HL-60 (cell line): Measurements from ENCODE around the gene GRIFIN.

ENCODE experiments used
- DNase-seq, 2 experiments: peaks; one replicate each; pipeline ENCODE4 v3.0.0-alpha.2; 2010 to 2020; ENCODE audit warnings: low read depth in 1 of 2, low spot score in 1 of 2
- H3K27ac ChIP-seq: fragments of 250-450 bp; sonication (Bioruptor Pico); replicated peaks from 2 replicates; pipeline ENCODE4 v1.5.1; 2020; ENCODE audit warnings: mild to moderate bottlenecking, moderate library complexity
- H3K27me3 ChIP-seq: fragments of 250-450 bp; sonication (Bioruptor Pico); 2 replicates; pipeline ENCODE4 v1.5.1; 2021; ENCODE audit warnings: mild to moderate bottlenecking, moderate library complexity; ENCODE audit not compliant: insufficient read depth, poor library complexity, severe bottlenecking
- H3K4me3 ChIP-seq: replicated peaks from 2 replicates; pipeline ENCODE4 v1.5.1; 2011; ENCODE audit warnings: mild to moderate bottlenecking, control low read depth, low read length; ENCODE audit not compliant: insufficient read depth
- CTCF ChIP-seq: IDR thresholded peaks from one replicate; pipeline ENCODE4 v1.5.1; 2011; ENCODE audit warnings: low read length, control low read depth, inconsistent platforms; ENCODE audit not compliant: insufficient read depth
- GABPA ChIP-seq: IDR thresholded peaks from 2 replicates; pipeline ENCODE4 v1.6.1; 2012; ENCODE audit warnings: low read depth
- POLR2AphosphoS5 ChIP-seq: IDR thresholded peaks from 2 replicates; pipeline ENCODE4 v1.6.1; 2012; ENCODE audit warnings: low read depth
- REST ChIP-seq: IDR thresholded peaks from 2 replicates; pipeline ENCODE4 v1.6.1; 2012; ENCODE audit warnings: low read depth; ENCODE audit not compliant: insufficient replicate concordance
- SPI1 ChIP-seq: IDR thresholded peaks from 2 replicates; pipeline ENCODE4 v1.6.1; 2012; ENCODE audit warnings: low read depth, mild to moderate bottlenecking, borderline replicate concordance

GRIFIN gene

GRCh38 chr7:2438186-2438585, 38.0 kb downstream of the GRIFIN start:
- H3K27me3 ChIP-seq, result no peaks in the 10 kb centered on the region
- H3K27ac ChIP-seq, result no peak overlapping the region
- TF ChIP-seq GABPA, result no peak
- no peak for TF ChIP-seq CTCF
- TF ChIP-seq SPI1, result no peak
- TF ChIP-seq POLR2AphosphoS5, result no peak
- no peak for TF ChIP-seq REST
- H3K4me3 ChIP-seq, result no peak overlapping the region
- DNase-seq, result no peak

- Histone ChIP-seq H3K27me3 (no peaks in the 10 kb centered on the region), H3K4me3 (no peak overlapping the region), H3K27ac (no peak overlapping the region)
- TF ChIP-seq POLR2AphosphoS5 (no peak), SPI1 (no peak), GABPA (no peak), REST (no peak), CTCF (no peak)
- DNase-seq, result no peak
Observed at GRCh38 chr7:2437537-2438148, 38.6 kb downstream of the GRIFIN start.

GRCh38 chr7:2437136-2437535, 39.1 kb downstream of the GRIFIN start:
- no peak for DNase-seq
- Histone ChIP-seq H3K27me3 (no peaks in the 10 kb centered on the region), H3K27ac (no peak overlapping the region), H3K4me3 (no peak overlapping the region)
- TF ChIP-seq SPI1, result no peak

GRCh38 chr7:2436341-2437104, 39.7 kb downstream of the GRIFIN start:
- Histone ChIP-seq H3K27me3 (no peaks in the 10 kb centered on the region), H3K27ac (no peak overlapping the region), H3K4me3 (no peak overlapping the region)
- DNase-seq, result no peak
- TF ChIP-seq POLR2AphosphoS5, result no peak
- no peak for TF ChIP-seq CTCF
- TF ChIP-seq SPI1, result no peak
